HepG2 (cell line): ENCODE results near the gene PEX3. TPM values are rescaled to one million over a fixed set of nuclear protein-coding genes. Genes with fewer than 3 reads are reported as not detected.
A peak's percentile ranks its signal among the peaks of the same experiment; 100 is the strongest.

Source experiments
- BHLHE40 ChIP-seq: IDR thresholded peaks from 2 replicates; pipeline ENCODE4 v1.6.1; 2011; ENCODE audit warnings: low read length, improper control_type of control experiment
- ETV5 ChIP-seq: IDR thresholded peaks from 2 replicates; pipeline ENCODE4 v1.6.1; 2018; ENCODE audit warnings: missing biosample characterization, missing genetic modification reagents, inconsistent platforms, borderline replicate concordance
- FOXA3 ChIP-seq: IDR thresholded peaks from 2 replicates; pipeline ENCODE4 v1.6.1; 2016; ENCODE audit warnings: missing genetic modification reagents, missing compliant biosample characterization
- GATAD2A ChIP-seq: IDR thresholded peaks from 2 replicates; pipeline ENCODE4 v1.6.1; 2016
- KDM3A ChIP-seq: IDR thresholded peaks from 2 replicates; pipeline ENCODE4 v1.6.1; 2018; ENCODE audit warnings: low read depth, missing compliant biosample characterization
- NCOA2 ChIP-seq: sonication (generic); formaldehyde crosslinking; IDR thresholded peaks from 2 replicates; pipeline ENCODE4 v1.8.0; 2022; ENCODE audit warnings: inconsistent platforms
- ONECUT2 ChIP-seq: sonication (generic); formaldehyde crosslinking; IDR thresholded peaks from 2 replicates; pipeline ENCODE4 v1.4.0; 2020; ENCODE audit warnings: missing genetic modification reagents
- RBFOX2 ChIP-seq: fragments of 200-400 bp; formaldehyde crosslinking; IDR thresholded peaks from 2 replicates; pipeline ENCODE4 v1.6.1; 2017; ENCODE audit warnings: low read depth, mild to moderate bottlenecking, low read length
- SRSF4 ChIP-seq: fragments of 200-400 bp; formaldehyde crosslinking; IDR thresholded peaks from one replicate; pipeline ENCODE4 v1.6.1; 2018; ENCODE audit warnings: mild to moderate bottlenecking, low read depth, low read length, moderate library complexity; ENCODE audit not compliant: poor library complexity, severe bottlenecking
- TAF15 ChIP-seq: fragments of 200-400 bp; formaldehyde crosslinking; IDR thresholded peaks from one replicate; pipeline ENCODE4 v1.6.1; 2018; ENCODE audit warnings: mild to moderate bottlenecking, low read depth, low read length; ENCODE audit not compliant: poor library complexity, severe bottlenecking
- TRIM24 ChIP-seq: sonication (generic); formaldehyde crosslinking; IDR thresholded peaks from 2 replicates; pipeline ENCODE4 v1.8.0; 2022; ENCODE audit warnings: mild to moderate bottlenecking, missing genetic modification reagents
- TSC22D2 ChIP-seq: sonication (generic); formaldehyde crosslinking; IDR thresholded peaks from 2 replicates; pipeline ENCODE4 v1.5.1; 2020; ENCODE audit warnings: missing genetic modification reagents, mild to moderate bottlenecking, borderline replicate concordance
- U2AF1 ChIP-seq: fragments of 200-400 bp; formaldehyde crosslinking; optimal IDR thresholded peaks from 2 replicates; pipeline ENCODE3; 2017; ENCODE audit warnings: mild to moderate bottlenecking, low read depth, low read length
- ZNF331 ChIP-seq: sonication (generic); formaldehyde crosslinking; IDR thresholded peaks from 2 replicates; pipeline ENCODE4 v1.4.0; 2020; ENCODE audit warnings: missing genetic modification reagents
- ZNF549 ChIP-seq: sonication (generic); formaldehyde crosslinking; IDR thresholded peaks from 2 replicates; pipeline ENCODE4 v1.5.0; 2020; ENCODE audit warnings: missing genetic modification reagents
- polyA plus RNA-seq, 8 experiments: library from polyadenylated mRNA; depleted of rRNA in 3 of 8; stranded (reverse) in 7 of 8; unstranded in 1 of 8; fragments of >200 nt; fragmentation: Illumina TruSeq in 4 of 8; extraction: Trizol in 4 of 8; gene quantifications; 2 replicates each; pipeline versions ENCODE4 v1.2.1 to v1.2.3, GENCODE V29; 2011 to 2016; ENCODE audit warnings: low read depth in 4 of 8, missing spikeins in 1 of 8, mixed read lengths in 1 of 8; ENCODE audit not compliant: insufficient read depth in 1 of 8
- total RNA-seq, 5 experiments: library from RNA; depleted of rRNA; stranded (reverse); fragments of >200 nt; fragmentation: Illumina TruSeq; extraction: Trizol; gene quantifications; 2 replicates each; pipeline ENCODE4 v1.2.3, GENCODE V29; 2016; ENCODE audit warnings: low read depth in 1 of 5
- TF ChIP-seq, protein P1 (sequence below): IDR thresholded peaks from 2 replicates; pipeline ENCODE4 v1.6.1; 2016; ENCODE audit warnings: missing genetic modification reagents, missing compliant biosample characterization
- TF ChIP-seq, protein P2 (sequence below): sonication (generic); formaldehyde crosslinking; conservative IDR thresholded peaks from 2 replicates; pipeline ENCODE4 v1.4.0; 2020; ENCODE audit warnings: missing genetic modification reagents
- TF ChIP-seq, protein P3 (sequence below): sonication (generic); formaldehyde crosslinking; IDR thresholded peaks from 2 replicates; pipeline ENCODE4 v1.4.0; 2020; ENCODE audit warnings: mild to moderate bottlenecking, missing genetic modification reagents
- TF ChIP-seq, protein P4 (sequence below), 2 experiments: IDR thresholded peaks; 2 replicates each; pipeline ENCODE4 v1.6.1; 2011 to 2012; ENCODE audit warnings: low read length in 2 of 2, borderline replicate concordance in 1 of 2, low read depth in 1 of 2, mild to moderate bottlenecking in 1 of 2, moderate library complexity in 1 of 2

Gene PEX3
- total and polyA plus RNA-seq, 2 of the 13 experiments (the other 11 are each of a cell fraction or from before 2014, with no cell fraction given): 30.9 to 40.8 TPM

DNA sequence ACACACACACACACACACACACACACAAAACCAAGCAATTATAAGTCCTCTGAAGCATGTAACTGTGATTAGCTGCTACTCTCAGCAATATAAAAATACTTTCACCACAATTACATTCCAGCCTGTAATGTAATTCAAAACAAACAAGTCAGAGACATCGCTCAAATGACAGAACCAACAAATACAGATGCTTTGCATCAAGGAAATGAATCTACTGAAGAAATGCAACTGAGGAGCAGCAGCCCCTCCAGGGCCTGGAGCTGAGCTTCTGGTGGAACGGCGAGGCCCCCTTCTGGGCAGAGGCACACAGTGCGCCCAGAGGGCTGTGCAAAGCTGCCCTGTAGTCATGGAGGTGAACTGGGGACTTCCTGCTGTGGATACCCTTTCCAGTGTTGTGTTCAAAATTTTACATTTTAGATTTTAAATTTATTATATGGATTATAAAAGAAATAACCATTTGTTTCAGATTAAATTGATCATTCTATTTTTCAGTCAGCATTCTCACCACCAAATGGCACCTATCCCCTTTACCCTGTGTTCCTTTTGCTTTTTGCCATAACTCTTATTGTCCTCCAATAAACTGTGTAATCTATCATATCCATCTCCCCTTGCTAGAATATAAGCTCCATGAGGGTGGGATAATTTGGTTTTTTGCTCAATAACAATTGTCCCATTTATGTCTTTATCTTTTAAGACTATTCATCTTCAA lies 23.3 kb upstream of the PEX3 start (continued):
- TF ChIP-seq ZNF331 (CRISPR knock-in tag): no peak
- TF ChIP-seq, protein P1, sequence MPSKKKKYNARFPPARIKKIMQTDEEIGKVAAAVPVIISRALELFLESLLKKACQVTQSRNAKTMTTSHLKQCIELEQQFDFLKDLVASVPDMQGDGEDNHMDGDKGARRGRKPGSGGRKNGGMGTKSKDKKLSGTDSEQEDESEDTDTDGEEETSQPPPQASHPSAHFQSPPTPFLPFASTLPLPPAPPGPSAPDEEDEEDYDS (CRISPR knock-in tag): peak; percentile 17; the same call in 1 of the 2 replicates
- peak; percentile 36; the same call in 1 of the 2 replicates for TF ChIP-seq FOXA3 (CRISPR knock-in tag)
- TF ChIP-seq, protein P2, sequence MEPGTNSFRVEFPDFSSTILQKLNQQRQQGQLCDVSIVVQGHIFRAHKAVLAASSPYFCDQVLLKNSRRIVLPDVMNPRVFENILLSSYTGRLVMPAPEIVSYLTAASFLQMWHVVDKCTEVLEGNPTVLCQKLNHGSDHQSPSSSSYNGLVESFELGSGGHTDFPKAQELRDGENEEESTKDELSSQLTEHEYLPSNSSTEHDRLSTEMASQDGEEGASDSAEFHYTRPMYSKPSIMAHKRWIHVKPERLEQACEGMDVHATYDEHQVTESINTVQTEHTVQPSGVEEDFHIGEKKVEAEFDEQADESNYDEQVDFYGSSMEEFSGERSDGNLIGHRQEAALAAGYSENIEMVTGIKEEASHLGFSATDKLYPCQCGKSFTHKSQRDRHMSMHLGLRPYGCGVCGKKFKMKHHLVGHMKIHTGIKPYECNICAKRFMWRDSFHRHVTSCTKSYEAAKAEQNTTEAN (CRISPR knock-in tag): no peak
- no peak for TF ChIP-seq ONECUT2 (CRISPR knock-in tag)
- TF ChIP-seq, protein P3, sequence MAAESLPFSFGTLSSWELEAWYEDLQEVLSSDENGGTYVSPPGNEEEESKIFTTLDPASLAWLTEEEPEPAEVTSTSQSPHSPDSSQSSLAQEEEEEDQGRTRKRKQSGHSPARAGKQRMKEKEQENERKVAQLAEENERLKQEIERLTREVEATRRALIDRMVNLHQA (CRISPR knock-in tag): no peak
- no peak for TF ChIP-seq TAF15
- TF ChIP-seq, protein P4, sequence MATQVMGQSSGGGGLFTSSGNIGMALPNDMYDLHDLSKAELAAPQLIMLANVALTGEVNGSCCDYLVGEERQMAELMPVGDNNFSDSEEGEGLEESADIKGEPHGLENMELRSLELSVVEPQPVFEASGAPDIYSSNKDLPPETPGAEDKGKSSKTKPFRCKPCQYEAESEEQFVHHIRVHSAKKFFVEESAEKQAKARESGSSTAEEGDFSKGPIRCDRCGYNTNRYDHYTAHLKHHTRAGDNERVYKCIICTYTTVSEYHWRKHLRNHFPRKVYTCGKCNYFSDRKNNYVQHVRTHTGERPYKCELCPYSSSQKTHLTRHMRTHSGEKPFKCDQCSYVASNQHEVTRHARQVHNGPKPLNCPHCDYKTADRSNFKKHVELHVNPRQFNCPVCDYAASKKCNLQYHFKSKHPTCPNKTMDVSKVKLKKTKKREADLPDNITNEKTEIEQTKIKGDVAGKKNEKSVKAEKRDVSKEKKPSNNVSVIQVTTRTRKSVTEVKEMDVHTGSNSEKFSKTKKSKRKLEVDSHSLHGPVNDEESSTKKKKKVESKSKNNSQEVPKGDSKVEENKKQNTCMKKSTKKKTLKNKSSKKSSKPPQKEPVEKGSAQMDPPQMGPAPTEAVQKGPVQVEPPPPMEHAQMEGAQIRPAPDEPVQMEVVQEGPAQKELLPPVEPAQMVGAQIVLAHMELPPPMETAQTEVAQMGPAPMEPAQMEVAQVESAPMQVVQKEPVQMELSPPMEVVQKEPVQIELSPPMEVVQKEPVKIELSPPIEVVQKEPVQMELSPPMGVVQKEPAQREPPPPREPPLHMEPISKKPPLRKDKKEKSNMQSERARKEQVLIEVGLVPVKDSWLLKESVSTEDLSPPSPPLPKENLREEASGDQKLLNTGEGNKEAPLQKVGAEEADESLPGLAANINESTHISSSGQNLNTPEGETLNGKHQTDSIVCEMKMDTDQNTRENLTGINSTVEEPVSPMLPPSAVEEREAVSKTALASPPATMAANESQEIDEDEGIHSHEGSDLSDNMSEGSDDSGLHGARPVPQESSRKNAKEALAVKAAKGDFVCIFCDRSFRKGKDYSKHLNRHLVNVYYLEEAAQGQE (IDR thresholded peaks at IDR 0.05; ENCODE audit: borderline replicate concordance in 1 of 2, low read depth in 1 of 2, low read length in 2 of 2): no peak
- 0 out of 2 replicates have a peak, but pooled peaks have one; percentile 57 for TF ChIP-seq KDM3A (CRISPR knock-in tag)
- TF ChIP-seq NCOA2: 0 out of 2 replicates have a peak, but pooled peaks have one; percentile 35
- peak; percentile 74 for TF ChIP-seq GATAD2A (CRISPR knock-in tag)
- no peak for TF ChIP-seq U2AF1
- 0 out of 2 replicates have a peak, but pooled peaks have one; percentile 37 for TF ChIP-seq BHLHE40
- TF ChIP-seq SRSF4: no peak
- TF ChIP-seq TRIM24 (CRISPR knock-in tag): no peak
- TF ChIP-seq TSC22D2 (CRISPR knock-in tag): peak; percentile 46; the same call in 1 of the 2 replicates
- no peak for TF ChIP-seq ZNF549 (CRISPR knock-in tag)
- TF ChIP-seq RBFOX2: no peak
- TF ChIP-seq ETV5 (CRISPR knock-in tag): peak; percentile 31; the same call in 1 of the 2 replicates
